Fibroblast of skin of left quadriceps (primary cell): ENCODE measurements around the gene GANC.

Experiments
- DNase-seq, 2 experiments: peaks; one replicate each; pipeline ENCODE4 v3.0.0-alpha.2; 2013; ENCODE audit warnings: low read depth in 2 of 2

GANC gene

GRCh38 chr15:42384597-42384996 is 111.6 kb downstream of the GANC start:
- no peak for DNase-seq

- DNase-seq: peak; percentile 14 to 20
Measured at GRCh38 chr15:42385206-42385979, 112.4 kb downstream of the GANC start.

- DNase-seq: no peak
Measured at GRCh38 chr15:42385980-42386700, 113.1 kb downstream of the GANC start.

- DNase-seq: no peak
Measured at GRCh38 chr15:42387603-42388002, 114.6 kb downstream of the GANC start.

GRCh38 chr15:42392309-42393024 is 119.5 kb downstream of the GANC start:
- DNase-seq: no peak

GRCh38 chr15:42394106-42394505 is 121.1 kb downstream of the GANC start:
- no peak for DNase-seq

- DNase-seq: no peak
Measured at GRCh38 chr15:42395838-42396237, 122.8 kb downstream of the GANC start.

- DNase-seq: no peak
Measured at GRCh38 chr15:42401544-42402454, 128.8 kb downstream of the GANC start.

GRCh38 chr15:42402455-42403205 is 129.6 kb downstream of the GANC start:
- DNase-seq: no peak

- no peak for DNase-seq
Measured at GRCh38 chr15:42403389-42403788, 130.4 kb downstream of the GANC start.

- DNase-seq: no peak
Measured at GRCh38 chr15:42404461-42405235, 131.6 kb downstream of the GANC start.

GRCh38 chr15:42405863-42406482 is 133.0 kb downstream of the GANC start:
- DNase-seq: no peak
